Endothelial cell of umbilical vein (primary cell): ENCODE measurements around the gene SPCS1. TPM values are rescaled to one million over a fixed set of nuclear protein-coding genes. Genes with fewer than 3 reads are reported as not detected.

Experiments used
- BruUV-seq: library from RNA; stranded (reverse); fragments of 400-500 nt; replicated peaks from 2 replicates; lab custom pipeline; 2021; lab: Mats Ljungman, UMichigan
- CTCF ChIA-PET: fragments of 300-600, 350-600 bp; sonication (Branson Sonifier 250); formaldehyde crosslinking; loops from one replicate; lab custom pipeline; 2021; ENCODE audit warnings: antibody characterized with exemption, inconsistent platforms; lab: Charles Lee
- POLR2A ChIA-PET: fragments of 300-600, 350-600 bp; sonication (Branson Sonifier 250); formaldehyde crosslinking; loops from one replicate; lab custom pipeline; 2021; ENCODE audit warnings: antibody characterized with exemption, inconsistent platforms; lab: Charles Lee
- DNase-seq: peaks from one replicate; pipeline ENCODE4 v3.0.0-alpha.2; 2011; ENCODE audit warnings: low read depth, low spot score
- FAIRE-seq: peaks from 2 replicates; lab custom pipeline; 2011; peaks lifted over from hg19 to GRCh38; lab: Jason Lieb, UNC
- H2AFZ ChIP-seq: 2 replicates; pipeline ENCODE4 v1.6.0; 2012; ENCODE audit warnings: low read depth, low read length, control low read depth, inconsistent platforms
- H3K27ac ChIP-seq: 2 replicates; pipeline ENCODE4 v1.5.1; 2011; ENCODE audit warnings: low read depth, mild to moderate bottlenecking, control low read depth, low read length, moderate library complexity; ENCODE audit not compliant: insufficient read depth
- H3K27me3 ChIP-seq, 2 experiments: 2 replicates each; pipeline versions ENCODE4 v1.6.0 to v1.6.1; 2011; ENCODE audit warnings: low read length in 2 of 2, mixed read lengths in 1 of 2; ENCODE audit not compliant: control insufficient read depth in 2 of 2, insufficient read depth in 2 of 2
- H3K36me3 ChIP-seq, 2 experiments: 2 replicates in 1 of 2; 3 replicates in 1 of 2; pipeline ENCODE4 v1.5.1; 2011; ENCODE audit warnings: low read length in 2 of 2, mild to moderate bottlenecking in 1 of 2, moderate library complexity in 1 of 2; ENCODE audit not compliant: control insufficient read depth in 2 of 2, insufficient read depth in 2 of 2; ENCODE audit errors: extremely low read depth in 1 of 2
- H3K4me1 ChIP-seq: 3 replicates; pipeline ENCODE4 v1.5.1; 2011; ENCODE audit warnings: mild to moderate bottlenecking, low read length; ENCODE audit not compliant: control insufficient read depth, insufficient read depth; ENCODE audit errors: extremely low read depth
- H3K4me2 ChIP-seq: 2 replicates; pipeline ENCODE4 v1.6.1; 2011; ENCODE audit warnings: low read length, control low read depth, mixed read lengths; ENCODE audit not compliant: insufficient read depth
- H3K4me3 ChIP-seq, 3 experiments: fragments of 200-600 bp in 1 of 3; sonication (generic), shearing (Covaris generic) in 1 of 3; replicated peaks in 1 of 3; 2 replicates each; pipeline ENCODE4 v1.5.1; 2011 to 2016; ENCODE audit warnings: control low read depth in 3 of 3, low read length in 3 of 3, mild to moderate bottlenecking in 2 of 3, inconsistent platforms in 1 of 3, low read depth in 1 of 3, moderate library complexity in 1 of 3; ENCODE audit not compliant: insufficient read depth in 1 of 3
- H3K79me2 ChIP-seq: 2 replicates; pipeline ENCODE4 v1.6.0; 2012; ENCODE audit warnings: low read length, inconsistent platforms; ENCODE audit not compliant: control insufficient read depth, insufficient read depth
- H3K9ac ChIP-seq: replicated peaks from 2 replicates; pipeline ENCODE3; 2011; ENCODE audit warnings: low read length, control low read depth; ENCODE audit not compliant: insufficient read depth; ENCODE audit errors: extremely low read depth
- H3K9me1 ChIP-seq: replicated peaks from 3 replicates; pipeline ENCODE4 v1.6.0; 2011; ENCODE audit warnings: mild to moderate bottlenecking, low read length; ENCODE audit not compliant: control insufficient read depth, insufficient read depth; ENCODE audit errors: extremely low read depth
- H3K9me3 ChIP-seq: replicated peaks from 2 replicates; pipeline ENCODE4 v1.5.1; 2012; ENCODE audit warnings: low read length, inconsistent platforms; ENCODE audit not compliant: control insufficient read depth, insufficient read depth
- H4K20me1 ChIP-seq: replicated peaks from 2 replicates; pipeline ENCODE3; 2011; ENCODE audit warnings: mild to moderate bottlenecking, low read length; ENCODE audit not compliant: control insufficient read depth, insufficient read depth; ENCODE audit errors: extremely low read depth
- FOS ChIP-seq: IDR thresholded peaks from 2 replicates; pipeline ENCODE4 v1.6.1; 2011; ENCODE audit warnings: mild to moderate bottlenecking, low read length, moderate library complexity, borderline replicate concordance; ENCODE audit not compliant: insufficient read depth
- GATA2 ChIP-seq: IDR thresholded peaks from 2 replicates; pipeline ENCODE4 v1.7.0; 2011; ENCODE audit warnings: low read depth, mild to moderate bottlenecking, moderate library complexity, mixed read lengths, low read length; ENCODE audit not compliant: insufficient read length, insufficient read depth
- JUN ChIP-seq: IDR thresholded peaks from 2 replicates; pipeline ENCODE4 v1.6.1; 2011; ENCODE audit warnings: borderline replicate concordance, low read depth; ENCODE audit not compliant: insufficient read length, insufficient read depth
- MYC ChIP-seq: IDR thresholded peaks from one replicate; pipeline ENCODE4 v1.6.1; 2011; ENCODE audit warnings: mild to moderate bottlenecking, low read depth, low read length
- POLR2AphosphoS5 ChIP-seq: IDR thresholded peaks from 2 replicates; pipeline ENCODE4 v1.6.1; 2012; ENCODE audit warnings: low read depth, mild to moderate bottlenecking, control low read depth, low read length, moderate library complexity; ENCODE audit not compliant: insufficient read depth
- dilution Hi-C: fragments of 300-500 bp; cut with MboI; formaldehyde crosslinking; loops from one replicate; pipeline ENCODE4 v1.15.0; 2019; ENCODE audit warnings: low sequenced_read_pairs; ENCODE audit not compliant: extremely low pct_ligation_motif_present
- intact Hi-C: fragments of 100-400 bp; cut with micrococcal nuclease; formaldehyde crosslinking; loops from one replicate; pipeline ENCODE4 v1.10.0; 2022
- polyA plus RNA-seq, 4 experiments: library from polyadenylated mRNA; depleted of rRNA in 3 of 4; stranded (reverse) in 3 of 4; unstranded in 1 of 4; fragments of >200 nt; gene quantifications; 2 replicates each; pipeline versions ENCODE4 v1.2.1 to v1.2.3, GENCODE V29; 2011 to 2012; ENCODE audit warnings: missing spikeins in 1 of 4
- total RNA-seq: library from RNA; stranded (reverse); gene quantifications from 2 replicates; pipeline ENCODE4 v1.2.3, GENCODE V29; 2021
- TF ChIP-seq, protein P1 (sequence below), 2 donors: IDR thresholded peaks; 1 replicate in 1 of 2; 2 replicates in 1 of 2; pipeline ENCODE4 v1.5.1; 2011; ENCODE audit warnings: low read length in 2 of 2, mild to moderate bottlenecking in 2 of 2, moderate library complexity in 2 of 2, control low read depth in 1 of 2, inconsistent platforms in 1 of 2, low read depth in 1 of 2; ENCODE audit not compliant: insufficient read depth in 1 of 2; ENCODE audit errors: extremely low read depth in 1 of 2
- TF ChIP-seq, protein P2 (sequence below): IDR thresholded peaks from 2 replicates; pipeline ENCODE4 v1.6.1; 2011; ENCODE audit not compliant: insufficient read depth, insufficient read length

The SPCS1 gene
- total and polyA plus RNA-seq, 2 donors (not counting 3 experiments of a cell fraction or from before 2014, with no cell fraction given), result 100 to 240 TPM

DNA sequence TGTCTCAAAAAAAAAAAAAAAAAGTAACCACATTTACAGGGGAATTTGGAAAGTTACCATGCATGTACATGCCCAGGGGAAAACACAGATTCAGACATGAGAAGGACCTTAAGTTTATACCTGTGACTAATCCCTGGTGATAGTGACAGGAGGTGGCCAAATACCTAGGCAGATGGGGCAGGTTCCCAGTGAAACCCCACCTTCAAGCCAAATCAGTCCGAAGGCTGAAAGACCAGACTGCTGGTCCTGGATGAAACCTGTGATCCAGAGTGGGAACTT lies 15.8 kb downstream of the SPCS1 start:
- CTCF ChIA-PET, result no interaction called here
- no peaks in the 10 kb centered on the region for H4K20me1 ChIP-seq
- DNase-seq (no peak), FAIRE-seq (no peak)
- intact Hi-C loops (no loop called here), dilution Hi-C loops (no loop called here)
- H3K36me3 ChIP-seq, result peaks cover 0 to 3% of the 10 kb centered on the region in 2 experiments
- H3K9me1 ChIP-seq, result no peaks in the 10 kb centered on the region
- H3K4me2 ChIP-seq, result no peak overlapping the region
- TF ChIP-seq FOS, result no peak
- TF ChIP-seq GATA2, result no peak
- TF ChIP-seq MYC, result no peak
- TF ChIP-seq, protein P1, sequence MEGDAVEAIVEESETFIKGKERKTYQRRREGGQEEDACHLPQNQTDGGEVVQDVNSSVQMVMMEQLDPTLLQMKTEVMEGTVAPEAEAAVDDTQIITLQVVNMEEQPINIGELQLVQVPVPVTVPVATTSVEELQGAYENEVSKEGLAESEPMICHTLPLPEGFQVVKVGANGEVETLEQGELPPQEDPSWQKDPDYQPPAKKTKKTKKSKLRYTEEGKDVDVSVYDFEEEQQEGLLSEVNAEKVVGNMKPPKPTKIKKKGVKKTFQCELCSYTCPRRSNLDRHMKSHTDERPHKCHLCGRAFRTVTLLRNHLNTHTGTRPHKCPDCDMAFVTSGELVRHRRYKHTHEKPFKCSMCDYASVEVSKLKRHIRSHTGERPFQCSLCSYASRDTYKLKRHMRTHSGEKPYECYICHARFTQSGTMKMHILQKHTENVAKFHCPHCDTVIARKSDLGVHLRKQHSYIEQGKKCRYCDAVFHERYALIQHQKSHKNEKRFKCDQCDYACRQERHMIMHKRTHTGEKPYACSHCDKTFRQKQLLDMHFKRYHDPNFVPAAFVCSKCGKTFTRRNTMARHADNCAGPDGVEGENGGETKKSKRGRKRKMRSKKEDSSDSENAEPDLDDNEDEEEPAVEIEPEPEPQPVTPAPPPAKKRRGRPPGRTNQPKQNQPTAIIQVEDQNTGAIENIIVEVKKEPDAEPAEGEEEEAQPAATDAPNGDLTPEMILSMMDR (IDR thresholded peaks at IDR 0.05; ENCODE audit: extremely low read depth in 1 of 2, insufficient read depth in 1 of 2, low read depth in 1 of 2, low read length in 2 of 2), result no peak
- no peak for TF ChIP-seq JUN
- TF ChIP-seq POLR2AphosphoS5, result no peak
- TF ChIP-seq, protein P2, sequence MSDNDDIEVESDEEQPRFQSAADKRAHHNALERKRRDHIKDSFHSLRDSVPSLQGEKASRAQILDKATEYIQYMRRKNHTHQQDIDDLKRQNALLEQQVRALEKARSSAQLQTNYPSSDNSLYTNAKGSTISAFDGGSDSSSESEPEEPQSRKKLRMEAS, result no peak
- H3K4me1 ChIP-seq, result no peaks in the 10 kb centered on the region
- H3K79me2 ChIP-seq, result no peaks in the 10 kb centered on the region
- H2AFZ ChIP-seq, result no peak overlapping the region
- POLR2A ChIA-PET, result no interaction called here
- H3K9ac ChIP-seq, result no peak overlapping the region
- no peak overlapping the region for H3K4me3 ChIP-seq
- no TSS peak for BruUV-seq
- no peaks in the 10 kb centered on the region for H3K27me3 ChIP-seq
- no peak overlapping the region for H3K27ac ChIP-seq
- no peaks in the 10 kb centered on the region for H3K9me3 ChIP-seq
